ENCODE data around the gene DTX2. TPM values are rescaled to one million over a fixed set of nuclear protein-coding genes. Genes with fewer than 3 reads are reported as not detected.
"Not testable (repeated sequence)": the region's sequence is repeated elsewhere in the genome, so short reads cannot be mapped to it uniquely, and the experiment has no call there.

DTX2 gene
- polyA plus RNA-seq, 1 donor = 17.4 TPM

- H3K4me1 ChIP-seq (ENCODE audit: control insufficient read depth, insufficient read depth, low read length); H3K27ac ChIP-seq (ENCODE audit: low read length); H3K4me3 ChIP-seq (ENCODE audit: low read length); DNase-seq; H3K36me3 ChIP-seq (ENCODE audit: control insufficient read depth, insufficient read depth, low read length); H3K9me3 ChIP-seq (ENCODE audit: control insufficient read depth, low read depth, low read length); H3K27me3 ChIP-seq (ENCODE audit: control insufficient read depth, insufficient read depth, low read length): not testable (repeated sequence)
- no CpG with 5 or more reads among the region's 11 CpGs for WGBS (ENCODE audit: insufficient coverage, low lambda C conversion rate)
Measured at GRCh38 chr7:76476280-76476679, 14.8 kb downstream of the DTX2 start.

DNA sequence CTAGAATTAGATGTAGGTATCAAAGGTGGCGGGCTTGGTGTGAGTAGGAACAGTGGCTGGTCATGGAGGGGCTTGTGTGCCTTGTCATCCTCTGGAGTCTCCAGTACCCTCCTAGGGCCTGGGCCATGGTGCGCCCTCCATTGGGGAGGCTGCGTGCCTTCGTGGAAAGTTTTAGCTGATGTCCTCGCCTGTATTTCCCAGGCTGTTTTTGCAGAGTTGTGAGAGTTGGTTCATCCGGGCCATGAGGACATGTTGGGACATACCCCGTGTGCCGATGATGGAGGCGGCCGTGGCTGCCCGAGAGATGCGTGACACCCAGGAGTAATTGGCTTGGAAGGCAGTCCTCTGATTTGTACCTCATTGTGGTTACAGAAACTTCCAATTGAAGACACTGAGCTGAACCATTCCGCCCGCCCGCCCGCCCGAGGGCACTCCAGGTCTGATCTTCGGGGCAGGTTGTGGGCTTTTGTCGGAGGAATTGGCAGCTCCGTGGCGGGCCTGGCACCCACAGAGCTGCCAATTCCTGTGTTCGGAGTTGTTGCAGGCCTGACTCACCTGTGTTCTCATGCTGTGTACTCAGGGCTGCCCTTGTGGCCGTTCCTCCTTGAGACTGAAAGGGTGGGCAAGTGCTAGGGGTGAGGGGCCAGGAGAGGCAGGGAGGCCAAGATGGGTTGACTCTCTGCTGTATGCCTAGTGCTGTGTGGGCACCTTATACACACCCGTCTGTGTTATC, 15.4 kb downstream of the DTX2 start:
- WGBS (ENCODE audit: insufficient coverage, low lambda C conversion rate) = no CpG with 5 or more reads among the region's 24 CpGs
- not testable (repeated sequence) for H3K4me1 ChIP-seq (ENCODE audit: control insufficient read depth, insufficient read depth, low read length); H3K27ac ChIP-seq (ENCODE audit: low read length); DNase-seq; H3K36me3 ChIP-seq (ENCODE audit: control insufficient read depth, insufficient read depth, low read length); H3K9me3 ChIP-seq (ENCODE audit: control insufficient read depth, low read depth, low read length); H3K27me3 ChIP-seq (ENCODE audit: control insufficient read depth, insufficient read depth, low read length); H3K4me3 ChIP-seq (ENCODE audit: low read length)

- H3K4me1 ChIP-seq (ENCODE audit: control insufficient read depth, insufficient read depth, low read length); H3K9me3 ChIP-seq (ENCODE audit: control insufficient read depth, low read depth, low read length); H3K27me3 ChIP-seq (ENCODE audit: control insufficient read depth, insufficient read depth, low read length); H3K27ac ChIP-seq (ENCODE audit: low read length); H3K4me3 ChIP-seq (ENCODE audit: low read length); DNase-seq: not testable (repeated sequence)
- 100% methylated on average over 1 of the region's 11 CpGs for WGBS (ENCODE audit: insufficient coverage, low lambda C conversion rate)
- H3K36me3 ChIP-seq (ENCODE audit: control insufficient read depth, insufficient read depth, low read length) = peaks cover 12% of the 10 kb centered on the region
Measured at GRCh38 chr7:76479628-76480027, 18.1 kb downstream of the DTX2 start.

DNA sequence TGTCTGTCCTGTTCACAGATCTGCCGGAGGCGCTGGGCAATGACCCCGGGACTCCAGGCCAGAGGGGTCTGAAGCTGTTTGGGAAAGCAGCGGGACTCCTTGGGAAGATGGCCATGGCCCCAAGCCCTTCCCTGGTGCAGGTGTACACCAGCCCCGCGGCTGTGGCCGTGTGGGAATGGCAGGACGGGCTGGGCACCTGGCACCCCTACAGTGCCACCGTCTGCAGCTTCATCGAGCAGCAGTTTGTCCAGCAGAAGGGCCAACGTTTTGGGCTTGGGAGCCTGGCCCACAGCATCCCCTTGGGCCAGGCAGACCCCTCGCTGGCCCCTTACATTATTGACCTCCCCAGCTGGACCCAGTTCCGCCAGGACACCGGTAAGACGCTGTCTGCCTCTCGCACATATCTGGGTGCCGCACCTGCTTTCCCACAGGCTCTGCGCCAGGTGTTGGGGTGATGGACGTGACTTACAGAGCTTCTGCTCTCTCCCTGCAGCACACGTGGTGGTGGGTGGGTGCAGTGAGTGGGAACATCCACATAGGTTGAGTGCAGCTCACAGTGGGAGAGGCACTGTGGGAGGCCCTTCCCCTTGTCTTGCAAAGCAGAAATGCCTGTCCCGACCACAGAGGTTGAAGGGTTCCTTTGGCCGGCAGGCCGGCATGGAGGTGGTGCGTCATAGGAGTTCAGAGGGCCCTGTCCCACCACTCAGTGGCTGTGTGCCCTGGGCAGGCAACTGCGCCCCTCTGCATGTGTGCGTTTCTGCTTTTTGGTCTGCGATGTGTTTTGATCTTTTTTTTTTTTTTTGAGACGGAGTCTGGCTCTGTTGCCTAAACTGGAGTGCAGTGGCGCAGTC, 19.1 kb downstream of the DTX2 start:
- not testable (repeated sequence) for H3K27ac ChIP-seq (ENCODE audit: low read length); H3K4me3 ChIP-seq (ENCODE audit: low read length); H3K4me1 ChIP-seq (ENCODE audit: control insufficient read depth, insufficient read depth, low read length); H3K27me3 ChIP-seq (ENCODE audit: control insufficient read depth, insufficient read depth, low read length); DNase-seq; H3K9me3 ChIP-seq (ENCODE audit: control insufficient read depth, low read depth, low read length)
- peaks cover 12% of the 10 kb centered on the region for H3K36me3 ChIP-seq (ENCODE audit: control insufficient read depth, insufficient read depth, low read length)
- no CpG with 5 or more reads among the region's 29 CpGs for WGBS (ENCODE audit: insufficient coverage, low lambda C conversion rate)

DNA sequence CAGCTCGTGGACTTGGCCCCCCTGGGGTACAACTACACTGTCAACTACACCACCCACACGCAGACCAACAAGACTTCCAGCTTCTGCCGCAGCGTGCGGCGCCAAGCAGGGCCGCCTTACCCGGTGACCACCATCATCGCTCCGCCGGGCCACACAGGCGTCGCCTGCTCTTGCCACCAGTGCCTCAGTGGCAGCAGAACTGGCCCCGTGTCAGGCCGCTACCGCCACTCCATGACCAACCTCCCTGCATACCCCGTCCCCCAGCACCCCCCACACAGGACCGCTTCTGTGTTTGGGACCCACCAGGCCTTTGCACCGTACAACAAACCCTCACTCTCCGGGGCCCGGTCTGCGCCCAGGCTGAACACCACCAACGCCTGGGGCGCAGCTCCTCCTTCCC, 21.2 kb downstream of the DTX2 start:
- H3K4me3 ChIP-seq (ENCODE audit: low read length); H3K27ac ChIP-seq (ENCODE audit: low read length); H3K27me3 ChIP-seq (ENCODE audit: control insufficient read depth, insufficient read depth, low read length); DNase-seq; H3K9me3 ChIP-seq (ENCODE audit: control insufficient read depth, low read depth, low read length); H3K4me1 ChIP-seq (ENCODE audit: control insufficient read depth, insufficient read depth, low read length): not testable (repeated sequence)
- no CpG with 5 or more reads among the region's 24 CpGs for WGBS (ENCODE audit: insufficient coverage, low lambda C conversion rate)
- peaks cover 12% of the 10 kb centered on the region for H3K36me3 ChIP-seq (ENCODE audit: control insufficient read depth, insufficient read depth, low read length)

- no CpG with 5 or more reads among the region's 17 CpGs for WGBS (ENCODE audit: insufficient coverage, low lambda C conversion rate)
- not testable (repeated sequence) for H3K27ac ChIP-seq (ENCODE audit: low read length); DNase-seq; H3K9me3 ChIP-seq (ENCODE audit: control insufficient read depth, low read depth, low read length); H3K27me3 ChIP-seq (ENCODE audit: control insufficient read depth, insufficient read depth, low read length); H3K4me1 ChIP-seq (ENCODE audit: control insufficient read depth, insufficient read depth, low read length); H3K4me3 ChIP-seq (ENCODE audit: low read length)
- H3K36me3 ChIP-seq (ENCODE audit: control insufficient read depth, insufficient read depth, low read length) = peaks cover 12% of the 10 kb centered on the region
Measured at GRCh38 chr7:76483081-76483480, 21.6 kb downstream of the DTX2 start.

GRCh38 chr7:76484456-76484855, 22.9 kb downstream of the DTX2 start:
- peaks cover 12% of the 10 kb centered on the region for H3K36me3 ChIP-seq (ENCODE audit: control insufficient read depth, insufficient read depth, low read length)
- not testable (repeated sequence) for H3K4me3 ChIP-seq (ENCODE audit: low read length); H3K27me3 ChIP-seq (ENCODE audit: control insufficient read depth, insufficient read depth, low read length); DNase-seq; H3K27ac ChIP-seq (ENCODE audit: low read length); H3K4me1 ChIP-seq (ENCODE audit: control insufficient read depth, insufficient read depth, low read length); H3K9me3 ChIP-seq (ENCODE audit: control insufficient read depth, low read depth, low read length)
- no CpG with 5 or more reads among the region's 12 CpGs for WGBS (ENCODE audit: insufficient coverage, low lambda C conversion rate)

- not testable (repeated sequence) for DNase-seq; H3K4me3 ChIP-seq (ENCODE audit: low read length); H3K9me3 ChIP-seq (ENCODE audit: control insufficient read depth, low read depth, low read length); H3K27me3 ChIP-seq (ENCODE audit: control insufficient read depth, insufficient read depth, low read length); H3K27ac ChIP-seq (ENCODE audit: low read length); H3K4me1 ChIP-seq (ENCODE audit: control insufficient read depth, insufficient read depth, low read length)
- WGBS (ENCODE audit: insufficient coverage, low lambda C conversion rate) = no CpG with 5 or more reads among the region's 20 CpGs
- peaks cover 12% of the 10 kb centered on the region for H3K36me3 ChIP-seq (ENCODE audit: control insufficient read depth, insufficient read depth, low read length)
Measured at GRCh38 chr7:76485822-76486610, 24.5 kb downstream of the DTX2 start.

- H3K4me1 ChIP-seq (ENCODE audit: control insufficient read depth, insufficient read depth, low read length); H3K27ac ChIP-seq (ENCODE audit: low read length); H3K9me3 ChIP-seq (ENCODE audit: control insufficient read depth, low read depth, low read length); DNase-seq; H3K27me3 ChIP-seq (ENCODE audit: control insufficient read depth, insufficient read depth, low read length); H3K4me3 ChIP-seq (ENCODE audit: low read length): not testable (repeated sequence)
- H3K36me3 ChIP-seq (ENCODE audit: control insufficient read depth, insufficient read depth, low read length) = peaks cover 12% of the 10 kb centered on the region
- WGBS (ENCODE audit: insufficient coverage, low lambda C conversion rate) = no CpG with 5 or more reads among the region's 5 CpGs
Measured at GRCh38 chr7:76486618-76487017, 25.1 kb downstream of the DTX2 start.

- not testable (repeated sequence) for H3K4me1 ChIP-seq (ENCODE audit: control insufficient read depth, insufficient read depth, low read length); H3K4me3 ChIP-seq (ENCODE audit: low read length); H3K9me3 ChIP-seq (ENCODE audit: control insufficient read depth, low read depth, low read length); H3K36me3 ChIP-seq (ENCODE audit: control insufficient read depth, insufficient read depth, low read length); H3K27me3 ChIP-seq (ENCODE audit: control insufficient read depth, insufficient read depth, low read length); H3K27ac ChIP-seq (ENCODE audit: low read length); DNase-seq
- no CpG with 5 or more reads among the region's 13 CpGs for WGBS (ENCODE audit: insufficient coverage, low lambda C conversion rate)
Measured at GRCh38 chr7:76487969-76488368, 26.5 kb downstream of the DTX2 start.
